GM23248 (cell line): ENCODE results near the gene WDR82.

Experiments
- EZH2 ChIP-seq: fragments of 200-600 bp; sonication (generic); IDR thresholded peaks from 2 replicates; pipeline ENCODE4 v1.6.1; 2018; ENCODE audit warnings: antibody characterized with exemption, mild to moderate bottlenecking; ENCODE audit not compliant: insufficient read depth, poor library complexity, severe bottlenecking
- EZH2phosphoT487 ChIP-seq: fragments of 200-600 bp; sonication (generic); IDR thresholded peaks from 2 replicates; pipeline ENCODE4 v1.6.1; 2018; ENCODE audit warnings: antibody characterized with exemption, moderate library complexity, mild to moderate bottlenecking, low read depth; ENCODE audit not compliant: insufficient read depth

DNA sequence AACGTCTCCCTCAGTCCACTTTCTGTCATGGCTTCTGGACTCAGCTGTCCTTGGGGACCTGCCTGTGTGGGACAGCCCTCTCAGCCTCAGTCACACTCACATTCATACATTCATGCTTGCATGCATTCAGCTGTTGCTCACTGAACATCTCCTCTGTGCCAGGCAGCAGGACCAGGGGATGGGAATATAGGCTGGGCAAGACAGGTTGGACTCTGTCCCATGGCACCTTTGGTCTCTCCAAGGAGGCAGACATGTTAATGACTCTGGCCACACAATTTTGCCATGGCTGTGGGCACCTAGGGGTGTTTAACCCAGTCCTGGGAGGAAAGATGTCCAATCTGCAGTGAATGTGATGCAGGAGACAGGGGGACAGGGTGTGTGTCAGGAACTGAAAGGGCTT, 29.9 kb upstream of the WDR82 start:
- TF ChIP-seq EZH2 (no peak), EZH2phosphoT487 (no peak)
